CD4-positive, alpha-beta T cell treated with Interferon alpha-2 for 1 hour (primary cell): ENCODE results near the gene CCDC24.

Source experiments
- DNase-seq, 2 donors: peaks; one replicate each; pipeline ENCODE4 v3.0.0-alpha.2; 2020 to 2022

CCDC24 gene

DNA sequence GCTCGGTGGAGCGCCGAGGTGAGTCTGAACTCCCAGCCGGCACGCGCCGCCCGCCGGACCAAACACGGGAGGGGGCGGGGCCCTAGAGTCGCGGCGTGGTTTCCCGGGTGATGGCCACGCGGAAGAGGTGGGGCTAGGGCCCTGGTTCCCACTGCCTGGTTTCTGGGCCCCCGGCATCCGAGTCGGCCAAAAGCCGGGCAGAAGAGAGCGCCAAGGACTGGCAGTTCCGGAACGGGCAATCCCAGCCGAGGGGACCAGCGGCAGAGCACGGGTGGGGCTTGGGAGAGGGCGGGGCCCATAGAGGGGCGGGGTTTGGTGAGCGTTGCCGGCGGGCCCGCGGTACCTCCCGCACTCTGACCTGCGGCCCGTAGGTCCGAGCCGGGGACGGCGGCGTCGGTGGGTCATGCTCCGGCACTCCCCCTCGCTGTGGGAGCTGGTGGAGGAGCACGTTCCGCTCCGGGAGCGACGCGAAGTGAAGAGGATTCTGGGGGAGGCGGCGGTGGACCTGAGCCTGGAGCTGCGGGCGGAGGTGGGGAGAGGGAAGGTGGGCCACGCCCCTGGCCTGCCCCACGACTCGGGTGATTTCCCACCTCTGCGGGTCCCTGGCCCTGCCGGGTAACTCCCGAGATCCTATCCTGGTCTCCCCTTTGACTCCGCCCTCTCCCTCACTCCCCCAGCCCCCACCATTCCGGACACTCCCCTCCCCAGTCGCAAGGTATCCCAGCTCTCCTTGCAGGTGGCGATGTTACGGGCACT is at the start of gene CCDC24:
Gene CCDC24 (plus strand): TSS at position 124 of the 756 bp plus-strand sequence. CDS start 280 bp downstream, at position 404.
- peak; percentile 72 to 83 for DNase-seq

DNA sequence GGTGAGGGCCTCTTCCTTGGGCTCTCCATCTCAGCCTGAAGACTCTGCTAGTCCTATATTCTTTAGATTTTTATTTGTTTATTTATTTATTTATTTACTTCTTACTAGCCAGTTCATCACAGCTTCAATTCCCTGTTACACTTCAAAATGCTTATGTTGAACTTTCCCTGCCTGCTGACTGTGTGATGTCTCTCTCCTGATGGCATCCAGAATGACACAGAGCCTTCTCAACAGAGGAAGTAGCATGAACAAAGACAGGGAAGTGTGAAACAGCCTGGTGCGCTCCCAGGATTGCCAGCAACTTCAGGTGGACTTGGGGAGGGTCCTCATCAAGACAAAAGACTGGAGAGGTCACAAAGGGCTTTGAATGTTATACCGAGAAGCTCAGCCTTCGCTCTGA is 49.0 kb upstream of the CCDC24 start:
- DNase-seq = no peak

DNA sequence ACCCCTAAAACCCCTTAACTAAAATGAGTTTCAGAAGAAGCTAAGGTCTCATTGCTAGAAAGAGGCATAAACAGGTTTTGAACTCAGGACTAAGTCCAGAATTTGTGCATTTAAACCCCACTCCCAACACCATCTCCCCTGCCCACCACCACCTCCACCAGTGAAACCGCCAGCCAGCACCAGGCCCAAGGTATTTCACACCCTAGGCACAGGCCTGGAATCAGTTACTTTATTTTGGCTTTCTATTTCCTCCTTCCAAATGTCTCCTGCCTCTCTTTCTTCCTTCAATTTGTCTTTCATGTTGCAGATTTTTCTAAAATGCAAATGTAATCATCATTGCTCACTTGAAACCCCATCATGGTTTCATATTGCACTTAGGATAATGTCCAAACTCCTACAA is 46.5 kb upstream of the CCDC24 start:
- DNase-seq = no peak

DNA sequence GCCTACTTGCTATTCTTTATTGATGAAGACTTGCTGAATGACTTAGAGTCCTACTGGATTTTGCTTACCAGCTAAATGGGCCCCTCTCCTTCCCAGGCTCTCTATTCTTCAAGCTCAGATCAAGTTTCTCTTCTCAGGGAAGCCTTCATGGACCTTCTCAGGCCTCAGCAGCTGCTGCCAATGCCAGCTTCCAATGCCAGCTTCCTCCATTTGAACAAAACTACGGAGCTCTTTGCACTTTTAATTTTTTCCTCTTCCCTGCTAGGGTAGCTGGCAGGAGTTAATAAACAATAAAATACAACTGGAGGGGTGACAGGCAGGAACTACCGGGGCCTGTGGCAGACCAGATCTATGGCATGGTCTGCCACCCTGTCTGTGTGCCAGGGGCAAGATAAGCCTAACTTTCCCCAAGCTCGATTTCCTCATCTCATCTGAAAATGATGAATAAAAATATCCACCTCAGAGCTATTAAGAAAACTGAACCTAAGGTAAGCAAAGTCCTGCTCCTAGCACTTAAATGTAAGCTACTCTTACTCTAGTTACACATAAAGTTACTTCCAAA is 45.6 kb upstream of the CCDC24 start:
- no peak for DNase-seq

DNA sequence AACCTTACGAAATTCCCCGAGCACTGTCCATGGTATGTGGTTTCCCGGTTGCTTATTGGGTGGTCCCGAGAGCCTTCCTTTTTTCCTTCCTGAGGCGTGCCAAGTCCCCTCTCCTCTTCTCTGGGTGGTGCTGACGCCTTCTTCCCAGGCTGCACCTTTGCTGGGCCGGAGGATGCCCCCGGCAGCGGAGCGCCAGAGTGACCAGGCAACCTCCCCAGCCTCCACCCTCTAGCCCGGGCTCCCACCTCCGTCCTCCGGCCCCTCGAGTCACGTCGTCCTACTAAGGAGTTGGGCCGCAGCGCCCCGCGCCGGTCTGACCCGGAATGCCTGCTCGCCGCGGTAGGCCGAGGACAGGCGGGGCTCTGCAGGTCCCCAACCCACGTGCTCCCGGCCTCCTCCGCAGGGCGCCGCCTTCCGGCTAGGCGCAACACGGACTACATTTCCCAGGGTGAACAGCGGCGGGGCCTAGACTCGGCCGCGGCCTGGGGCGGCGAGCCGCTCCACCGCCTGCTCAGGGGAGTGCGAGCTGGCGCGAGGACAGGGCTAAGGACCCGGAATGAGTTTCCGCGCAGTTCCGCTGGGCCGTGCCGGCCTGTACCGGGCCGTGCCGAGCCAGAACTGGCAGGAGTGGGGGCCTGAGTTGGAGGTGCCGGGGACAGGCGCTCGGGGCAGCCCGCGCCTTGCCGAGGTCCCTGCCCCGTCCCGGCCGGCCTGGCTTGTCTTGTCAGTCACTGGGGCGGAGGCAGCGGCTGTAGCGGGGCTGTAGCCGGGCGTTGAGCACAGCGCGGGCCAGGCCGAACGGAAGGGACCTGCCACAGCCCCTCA is 45.0 kb upstream of the CCDC24 start, which contains the start of gene IPO13:
Gene IPO13 (plus strand): TSS at position 715 of the 825 bp plus-strand sequence. CDS start 651 bp downstream, outside the sequence.
- DNase-seq = peak; percentile 93 to 97

DNA sequence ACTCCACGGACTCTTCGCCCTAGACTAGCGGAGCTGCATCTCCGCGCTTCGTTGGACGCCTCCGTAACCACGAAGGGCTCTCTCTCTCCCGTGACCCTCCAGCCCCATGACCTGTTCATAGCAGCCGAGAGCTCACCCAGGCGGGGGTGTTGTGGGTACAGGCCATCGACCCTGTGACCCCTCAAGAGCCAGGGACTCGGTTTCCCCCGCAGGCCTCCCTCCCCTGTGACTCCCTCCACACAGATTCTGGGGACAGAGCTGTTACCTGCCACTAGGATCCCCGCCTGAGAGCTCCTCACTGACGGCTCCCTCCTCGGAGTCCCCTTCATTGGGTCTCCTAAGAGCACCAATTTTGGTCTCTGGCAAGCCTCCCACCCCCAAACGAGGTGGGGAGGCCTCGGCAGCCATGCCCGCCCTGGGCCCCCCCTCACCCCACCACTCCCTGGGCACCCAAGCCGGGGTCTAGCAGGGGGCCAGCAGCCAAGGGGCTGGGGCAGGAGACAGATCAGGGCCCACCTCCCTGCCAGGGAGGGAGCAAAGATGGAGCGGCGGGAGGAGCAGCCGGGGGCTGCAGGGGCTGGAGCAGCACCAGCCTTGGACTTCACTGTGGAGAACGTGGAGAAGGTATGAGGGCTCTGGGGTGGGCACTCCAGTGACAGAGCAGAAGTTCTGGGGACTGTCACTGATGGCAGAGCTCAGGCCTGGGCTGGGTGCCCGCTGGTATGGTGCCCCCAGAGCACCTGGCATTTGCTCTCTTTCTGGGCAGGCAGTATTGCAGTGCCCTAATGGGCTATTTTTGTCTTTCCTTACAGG is 44.1 kb upstream of the CCDC24 start:
- no peak for DNase-seq

DNA sequence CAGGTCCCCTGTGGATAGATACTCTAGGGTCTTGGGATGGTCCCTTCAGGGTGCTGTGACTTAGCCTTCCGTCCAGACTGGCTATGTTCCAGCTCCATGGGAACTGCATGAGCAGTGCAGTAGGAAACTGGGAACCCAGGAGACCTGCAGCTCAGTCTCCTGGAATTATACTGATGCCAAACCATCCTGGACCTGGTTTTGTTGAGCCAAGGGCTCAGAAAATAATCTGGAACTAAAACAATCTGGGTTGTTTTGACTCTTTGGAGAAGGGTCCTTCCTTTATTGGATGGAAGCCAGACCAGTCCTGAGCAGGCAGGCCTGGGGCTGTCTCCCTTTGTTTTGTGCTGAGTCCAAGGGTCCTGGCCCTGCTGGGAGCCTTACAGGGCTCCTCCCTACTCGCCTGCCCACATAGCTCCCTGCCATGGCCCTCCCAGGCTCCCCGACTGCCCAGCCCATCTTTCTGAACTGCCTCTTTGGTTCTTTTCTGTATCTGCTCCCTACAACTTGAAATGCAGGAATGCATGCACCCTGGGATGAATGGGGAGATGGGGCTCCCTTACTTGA is 43.4 kb upstream of the CCDC24 start:
- no peak for DNase-seq

DNA sequence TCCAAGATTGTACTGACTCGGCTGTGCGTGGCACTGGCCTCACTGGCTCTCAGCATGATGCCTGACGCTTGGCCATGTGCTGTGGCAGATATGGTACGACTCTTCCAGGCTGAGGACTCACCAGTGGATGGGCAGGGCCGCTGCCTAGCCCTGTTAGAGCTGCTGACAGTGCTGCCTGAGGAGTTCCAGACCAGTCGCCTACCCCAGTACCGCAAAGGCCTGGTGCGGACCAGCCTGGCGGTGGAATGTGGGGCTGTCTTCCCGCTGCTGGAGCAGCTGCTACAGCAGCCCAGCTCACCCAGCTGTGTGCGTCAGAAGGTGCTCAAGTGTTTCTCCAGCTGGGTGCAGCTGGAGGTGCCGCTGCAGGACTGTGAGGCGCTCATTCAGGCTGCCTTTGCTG is 41.7 kb upstream of the CCDC24 start:
- DNase-seq = no peak

DNA sequence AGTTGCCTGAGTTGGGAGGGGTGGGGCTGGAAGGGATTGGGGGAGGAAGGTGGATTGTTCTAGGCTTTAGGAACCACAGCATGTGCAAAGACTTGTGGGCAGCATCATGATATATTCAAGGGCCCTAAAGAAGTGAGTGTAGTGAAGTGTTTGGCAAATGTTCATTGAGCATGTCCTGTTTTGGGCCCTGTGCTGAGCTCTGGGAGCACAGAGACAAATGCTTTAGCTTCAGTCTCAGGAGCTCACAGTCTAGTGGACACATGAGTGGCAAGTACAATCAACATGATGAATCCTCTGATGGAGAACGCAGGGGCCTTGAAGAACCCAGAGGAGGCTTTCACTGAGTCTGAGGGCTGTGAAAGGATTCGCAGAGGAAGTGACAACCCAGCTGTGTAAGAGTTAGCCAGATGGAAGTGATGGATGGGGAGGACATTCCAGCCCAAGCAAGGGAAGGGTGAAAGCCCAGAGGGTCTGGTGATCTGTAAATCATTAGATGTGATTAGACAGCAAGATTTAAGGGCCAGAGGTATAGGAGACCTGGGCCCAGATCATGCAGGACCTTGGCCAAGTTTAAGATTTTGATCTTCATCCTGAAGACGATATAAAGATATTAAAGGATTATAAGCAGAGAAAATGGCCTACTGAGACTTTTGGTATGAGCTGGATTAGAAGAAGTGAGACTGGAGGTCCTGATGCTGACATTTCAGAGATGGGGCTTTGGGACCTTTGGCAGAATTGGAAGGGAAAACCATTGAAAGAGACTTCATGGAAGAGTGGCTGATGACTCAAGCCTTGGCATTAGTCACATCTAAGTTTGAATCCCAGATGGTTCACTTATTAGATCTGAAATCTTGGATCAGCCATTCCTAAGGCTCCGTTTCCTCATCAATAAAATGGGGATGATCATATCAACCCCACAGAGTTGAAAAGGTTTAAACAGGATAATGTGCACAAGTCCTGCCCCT is 40.1 kb upstream of the CCDC24 start:
- no peak for DNase-seq

DNA sequence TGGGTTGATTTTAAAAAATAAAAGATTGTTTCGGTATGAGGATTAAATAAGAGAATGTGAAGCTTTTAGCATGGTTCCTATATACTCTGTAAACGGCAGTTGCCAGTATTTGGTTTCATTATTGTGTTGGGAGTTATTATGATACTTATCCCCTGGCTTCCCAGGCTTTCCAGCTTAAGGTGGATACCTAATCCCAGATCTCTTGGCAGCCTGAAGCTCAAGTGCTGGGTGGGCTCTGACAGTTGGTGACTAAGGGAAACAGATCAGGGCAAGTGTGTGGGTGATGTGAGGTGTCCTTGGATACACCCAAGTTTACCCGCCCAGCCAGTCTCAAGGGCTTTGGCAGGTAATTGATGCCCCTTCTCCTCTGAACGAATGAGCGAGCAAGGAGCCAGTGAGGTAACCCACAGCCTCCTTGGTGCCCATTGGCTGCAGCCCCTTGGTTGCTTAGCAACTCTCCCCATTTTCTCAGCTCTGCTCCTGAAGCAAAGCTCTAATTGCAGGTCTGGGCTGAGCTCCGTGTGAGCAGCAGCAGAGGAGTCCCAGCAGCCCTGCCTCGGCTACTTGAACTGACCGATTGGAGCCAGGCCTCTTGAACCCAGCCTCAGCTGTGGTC is 38.6 kb upstream of the CCDC24 start:
- no peak for DNase-seq

DNA sequence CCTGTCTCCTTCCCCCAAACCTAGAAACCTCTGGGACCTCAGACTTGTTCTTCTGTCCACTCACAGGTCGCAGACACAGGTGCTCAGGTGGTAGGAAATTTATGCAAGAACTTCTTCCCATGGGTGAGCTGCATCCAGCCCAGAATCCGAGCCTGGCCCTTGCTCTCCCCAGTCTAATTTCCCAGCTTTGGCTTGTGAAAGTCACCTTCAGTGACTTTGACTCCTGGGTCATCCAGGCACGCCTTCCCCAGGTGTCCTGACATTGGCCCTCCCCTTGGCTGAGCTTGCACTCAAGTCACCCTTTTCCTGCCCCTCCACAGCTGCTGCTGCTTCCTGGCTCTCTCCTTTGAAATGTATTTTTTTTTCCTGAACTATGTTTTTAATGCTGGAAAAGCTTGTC is 38.0 kb upstream of the CCDC24 start:
- DNase-seq = no peak

DNA sequence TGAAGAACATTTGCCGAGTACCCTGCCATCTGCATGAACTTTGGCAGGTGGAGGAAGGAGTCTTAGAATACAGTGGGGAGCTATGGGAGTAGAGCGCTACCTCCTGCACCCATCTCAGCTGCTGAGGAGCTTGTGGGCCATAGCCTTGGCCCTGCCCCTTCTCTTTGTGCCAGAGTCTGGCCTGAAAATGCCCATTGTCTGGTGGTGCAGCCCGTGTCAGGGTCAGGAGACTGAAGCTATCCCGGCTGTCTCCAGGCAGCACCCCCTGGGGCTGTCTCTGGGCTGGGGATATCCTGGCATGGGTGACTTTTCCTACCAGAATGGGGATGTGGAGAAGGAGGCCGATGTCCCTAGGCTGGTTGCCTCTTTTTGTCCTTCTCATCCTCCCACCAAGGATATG is 37.4 kb upstream of the CCDC24 start:
- DNase-seq = no peak

DNA sequence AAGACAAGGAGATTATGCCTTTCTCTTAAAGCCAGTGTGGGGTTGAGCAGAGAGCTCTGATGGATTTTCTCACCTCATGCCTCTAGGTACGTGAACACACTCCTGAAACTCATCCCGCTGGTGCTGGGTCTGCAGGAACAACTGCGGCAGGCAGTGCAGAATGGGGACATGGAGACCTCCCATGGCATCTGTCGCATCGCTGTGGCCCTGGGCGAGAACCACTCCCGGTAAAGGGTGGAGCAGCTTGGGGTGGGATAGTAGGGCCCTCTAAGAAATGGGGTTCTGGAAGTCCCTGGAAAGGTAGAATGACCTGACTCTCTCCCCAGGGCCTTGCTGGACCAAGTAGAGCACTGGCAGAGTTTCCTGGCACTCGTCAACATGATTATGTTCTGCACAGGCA is 35.2 kb upstream of the CCDC24 start:
- DNase-seq = no peak

DNA sequence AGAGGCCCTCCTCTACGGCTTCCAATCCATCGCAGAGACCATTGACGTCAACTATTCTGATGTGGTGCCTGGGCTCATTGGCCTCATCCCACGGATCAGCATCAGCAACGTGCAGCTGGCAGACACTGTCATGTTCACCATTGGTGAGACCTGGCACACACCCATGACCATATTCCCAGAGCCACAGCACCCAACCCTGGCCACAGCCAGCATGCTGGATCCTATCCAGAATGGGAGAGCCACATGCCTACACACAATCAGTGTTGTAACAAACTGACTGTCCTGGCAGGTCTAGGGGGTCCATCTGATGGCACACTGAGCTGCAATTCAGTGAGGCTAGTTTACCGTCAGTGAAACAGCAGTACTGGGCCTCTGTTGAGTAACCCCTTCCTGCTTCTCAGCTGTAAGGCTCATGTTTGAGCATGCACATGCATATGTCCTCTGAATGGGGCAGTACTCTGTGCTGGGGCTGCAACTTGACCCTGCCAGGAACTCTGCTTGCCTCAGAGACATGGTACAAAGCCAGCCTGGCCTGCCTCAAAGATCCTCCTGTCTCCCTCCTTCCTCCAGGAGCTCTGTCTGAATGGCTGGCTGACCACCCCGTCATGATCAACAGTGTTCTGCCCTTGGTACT is 33.9 kb upstream of the CCDC24 start:
- DNase-seq = no peak

DNA sequence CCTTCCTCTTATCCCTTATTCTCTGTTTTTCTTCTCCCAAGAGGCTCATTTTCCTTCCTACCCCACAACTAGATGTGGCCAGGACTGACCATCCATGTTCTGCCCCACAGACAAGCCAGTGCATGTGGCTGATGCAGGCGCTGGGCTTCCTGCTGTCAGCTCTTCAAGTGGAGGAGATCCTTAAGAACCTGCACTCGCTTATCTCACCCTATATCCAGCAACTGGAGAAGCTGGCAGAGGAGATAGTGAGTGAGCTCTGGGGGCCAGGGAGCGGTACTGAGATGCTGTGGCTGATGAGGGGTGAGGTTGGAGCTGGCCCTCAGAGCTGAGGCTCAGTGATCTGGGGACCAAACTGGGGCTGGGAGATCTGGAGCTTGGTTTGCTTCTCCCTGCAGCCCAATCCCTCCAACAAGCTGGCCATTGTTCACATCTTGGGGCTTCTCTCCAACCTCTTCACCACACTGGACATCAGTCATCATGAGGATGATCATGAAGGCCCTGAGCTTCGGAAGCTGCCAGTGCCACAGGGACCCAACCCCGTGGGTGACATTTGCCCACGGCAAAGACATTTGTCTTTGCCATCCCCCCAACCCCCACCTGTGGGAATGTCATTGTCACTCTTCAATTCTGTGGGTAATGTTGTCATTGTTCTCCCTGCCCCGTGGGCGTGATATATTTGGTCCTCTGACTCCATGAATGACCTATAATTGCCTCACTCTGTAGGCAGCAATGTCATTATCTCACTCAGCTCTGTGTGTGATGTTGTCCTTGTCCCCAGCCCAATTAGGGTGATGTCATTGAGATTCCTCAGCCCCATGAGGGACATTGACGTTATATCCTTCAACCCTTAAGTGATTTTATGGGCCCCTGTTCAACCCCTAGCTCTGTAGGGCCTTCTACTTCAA is 32.8 kb upstream of the CCDC24 start:
- DNase-seq = no peak

DNA sequence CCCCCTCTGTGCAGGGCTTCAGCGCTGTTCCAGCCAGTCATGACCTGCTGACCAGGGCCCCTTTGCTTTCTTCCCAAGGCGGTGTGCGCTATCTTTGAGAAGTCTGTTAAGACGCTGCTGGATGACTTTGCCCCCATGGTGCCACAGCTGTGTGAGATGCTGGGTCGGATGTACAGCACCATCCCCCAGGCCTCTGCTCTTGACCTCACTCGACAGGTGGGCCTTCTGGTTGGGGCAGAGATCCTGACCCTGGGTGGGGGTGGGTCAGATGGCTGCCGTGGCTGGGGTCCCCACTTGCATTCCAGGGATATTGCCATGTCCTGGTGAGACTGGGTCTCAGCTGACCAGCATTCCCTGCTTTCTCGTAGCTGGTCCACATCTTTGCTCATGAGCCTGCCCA is 30.6 kb upstream of the CCDC24 start:
- no peak for DNase-seq

DNA sequence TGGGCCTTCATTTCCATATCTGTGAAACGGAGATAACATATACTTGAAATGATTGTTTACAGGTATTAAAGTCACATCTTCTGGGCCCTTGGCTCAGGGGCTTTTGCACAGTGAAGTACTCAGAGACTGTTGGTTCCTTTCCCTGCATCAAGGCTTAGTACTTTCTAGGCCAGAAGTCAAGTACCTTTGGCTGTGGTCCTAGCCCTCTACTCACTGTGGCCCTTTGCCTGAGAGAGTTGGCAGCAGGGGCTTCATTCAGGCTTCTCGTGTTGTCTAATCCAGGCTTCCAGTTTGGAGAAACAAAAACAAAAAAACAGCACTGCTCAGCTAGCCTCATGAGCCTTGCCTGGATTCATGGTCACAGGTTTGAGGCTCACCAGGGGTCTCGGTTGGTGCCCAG is 29.7 kb upstream of the CCDC24 start:
- DNase-seq = no peak

DNA sequence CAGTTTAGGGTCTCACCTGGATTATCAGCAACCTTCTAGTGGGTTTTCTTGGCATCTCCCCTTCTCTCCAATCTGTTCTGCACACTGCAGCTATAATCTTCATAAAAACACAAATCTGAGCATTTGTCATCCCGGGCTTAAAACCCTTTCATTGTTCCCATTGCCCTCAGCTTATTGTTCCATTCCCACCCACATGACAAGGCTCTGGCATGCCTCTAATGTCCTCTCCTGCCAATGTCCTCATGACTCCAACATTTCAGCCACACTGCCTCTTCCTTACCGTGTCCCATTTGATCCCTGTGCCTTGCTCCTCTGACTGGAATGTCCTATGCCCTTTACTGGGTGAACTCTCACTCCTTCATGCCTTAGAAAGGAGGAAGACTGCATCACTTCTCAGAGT is 29.1 kb upstream of the CCDC24 start:
- DNase-seq = no peak

DNA sequence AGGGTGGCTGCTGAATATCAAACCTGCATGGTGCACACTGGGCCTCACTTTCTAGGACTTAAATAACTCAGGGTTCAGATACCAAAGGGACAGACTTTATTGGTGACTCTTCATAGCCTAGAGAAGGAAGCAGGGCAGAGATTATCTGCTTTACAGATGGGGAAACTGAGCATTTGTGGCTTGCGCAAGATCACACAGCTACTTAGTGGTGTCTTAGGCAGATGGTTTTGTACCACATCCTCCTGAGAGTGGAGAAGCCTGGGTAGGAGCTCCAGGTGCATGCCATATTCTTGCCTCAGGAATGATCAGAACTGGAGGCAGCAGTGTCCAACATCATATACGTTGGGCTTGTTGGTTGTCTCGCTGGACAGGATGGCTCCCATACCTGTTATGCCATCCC is 28.4 kb upstream of the CCDC24 start:
- DNase-seq = no peak
